Measurements from ENCODE around the gene OGG1. TPM values are rescaled to one million over a fixed set of nuclear protein-coding genes. Genes with fewer than 3 reads are reported as not detected.

The OGG1 gene
- total RNA-seq, 2 donors from 2014 or later, result 10.8 to 12.2 TPM

- Histone ChIP-seq H3K27ac (no peak overlapping the region), H3K27me3 (no peaks in the 10 kb centered on the region), H3K4me1 (peaks cover 0 to 23% of the 10 kb centered on the region in 2 donors), H3K4me3 (no peak overlapping the region), H3K36me3 (peaks cover 61% of the 10 kb centered on the region), H3K9me3 (no peaks in the 10 kb centered on the region)
- DNase-seq (ENCODE audit: low spot score), result no peak
- no peak for TF ChIP-seq CTCF (IDR thresholded peaks at IDR 0.05)
These were observed 12.9 kb upstream of the OGG1 start for GRCh38 chr3:9736831-9737230.

GRCh38 chr3:9739181-9739580, 10.6 kb upstream of the OGG1 start:
- Histone ChIP-seq H3K4me1 (peaks cover 0 to 7% of the 10 kb centered on the region in 2 donors), H3K36me3 (peaks cover 84% of the 10 kb centered on the region), H3K4me3 (no peak overlapping the region), H3K27me3 (no peaks in the 10 kb centered on the region), H3K9me3 (no peaks in the 10 kb centered on the region), H3K27ac (no peak overlapping the region)
- TF ChIP-seq CTCF (IDR thresholded peaks at IDR 0.05), result no peak
- no peak for DNase-seq (ENCODE audit: low spot score)

GRCh38 chr3:9742560-9742959, 7.2 kb upstream of the OGG1 start:
- Histone ChIP-seq H3K9me3 (no peaks in the 10 kb centered on the region), H3K27ac (no peak overlapping the region), H3K4me1 (no peaks in the 10 kb centered on the region), H3K27me3 (no peaks in the 10 kb centered on the region), H3K4me3 (no peak overlapping the region), H3K36me3 (peaks cover 97% of the 10 kb centered on the region)
- DNase-seq (ENCODE audit: low spot score), result no peak
- no peak for TF ChIP-seq CTCF (IDR thresholded peaks at IDR 0.05)

GRCh38 chr3:9743548-9743947, 6.2 kb upstream of the OGG1 start:
- H3K27me3 ChIP-seq, result no peaks in the 10 kb centered on the region

DNA sequence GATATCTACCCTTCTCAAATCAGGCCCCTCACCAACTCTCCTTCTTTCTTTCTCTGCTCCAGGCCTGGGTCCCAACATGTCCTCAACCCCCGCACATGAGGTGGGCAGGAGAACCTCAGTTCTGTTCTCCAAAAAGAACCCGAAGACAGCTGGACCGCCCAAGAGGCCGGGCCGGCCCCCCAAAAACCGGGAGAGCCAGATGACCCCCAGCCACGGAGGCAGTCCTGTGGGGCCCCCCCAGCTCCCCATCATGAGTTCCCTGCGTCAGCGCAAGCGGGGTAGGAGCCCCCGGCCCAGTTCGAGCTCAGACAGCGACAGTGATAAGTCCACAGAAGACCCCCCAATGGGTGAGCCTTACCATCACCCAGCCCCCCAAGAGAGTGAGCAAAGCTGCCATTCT, 5.6 kb upstream of the OGG1 start:
- DNase-seq (ENCODE audit: low spot score), result no peak
- no peaks in the 10 kb centered on the region for H3K27me3 ChIP-seq
- H3K4me3 ChIP-seq, result no peak overlapping the region
- H3K9me3 ChIP-seq, result no peaks in the 10 kb centered on the region
- TF ChIP-seq CTCF (IDR thresholded peaks at IDR 0.05), result no peak
- peaks cover 0 to 6% of the 10 kb centered on the region in 2 donors for H3K4me1 ChIP-seq
- H3K27ac ChIP-seq, result no peak overlapping the region
- H3K36me3 ChIP-seq, result peaks cover 86% of the 10 kb centered on the region

More at GRCh38 chr3:9743548-9743947, 6.2 kb upstream of the OGG1 start:
- no peak for DNase-seq (ENCODE audit: low spot score)
- H3K36me3 ChIP-seq, result peaks cover 92% of the 10 kb centered on the region
- no peak overlapping the region for H3K4me3 ChIP-seq
- no peak for TF ChIP-seq CTCF (IDR thresholded peaks at IDR 0.05)
- H3K4me1 ChIP-seq, result no peaks in the 10 kb centered on the region
- H3K27ac ChIP-seq, result no peak overlapping the region
- H3K9me3 ChIP-seq, result no peaks in the 10 kb centered on the region

DNA sequence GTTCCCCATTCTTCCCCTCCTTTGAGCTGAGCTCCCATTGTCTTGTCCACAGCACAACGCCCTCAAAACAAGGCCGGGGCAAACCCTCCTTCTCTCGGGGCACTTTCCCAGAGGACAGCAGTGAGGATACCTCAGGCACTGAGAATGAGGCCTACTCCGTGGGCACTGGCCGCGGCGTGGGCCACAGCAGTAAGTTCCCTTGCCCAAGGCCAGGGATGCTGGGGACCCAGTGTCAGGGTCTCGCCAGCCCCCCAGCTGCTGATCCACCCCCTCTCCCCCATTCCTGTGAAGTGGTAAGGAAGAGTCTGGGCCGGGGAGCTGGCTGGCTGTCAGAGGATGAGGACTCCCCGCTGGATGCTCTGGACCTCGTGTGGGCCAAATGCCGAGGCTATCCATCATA, 4.2 kb upstream of the OGG1 start:
- no peaks in the 10 kb centered on the region for H3K27me3 ChIP-seq
- H3K27ac ChIP-seq, result no peak overlapping the region
- H3K36me3 ChIP-seq, result peaks cover 72% of the 10 kb centered on the region
- TF ChIP-seq CTCF (IDR thresholded peaks at IDR 0.05), result no peak
- H3K4me3 ChIP-seq, result no peak overlapping the region
- H3K4me1 ChIP-seq, result peaks cover 0 to 12% of the 10 kb centered on the region in 2 donors
- no peaks in the 10 kb centered on the region for H3K9me3 ChIP-seq
- DNase-seq (ENCODE audit: low spot score), result no peak
